Measurements from ENCODE around the gene NXF3. TPM values are rescaled to one million over a fixed set of nuclear protein-coding genes. Genes with fewer than 3 reads are reported as not detected.

NXF3 gene
- total and polyA plus RNA-seq, 2 experiments from 2014 or later = not detected

GRCh38 chrX:103063191-103063845 lies 29.6 kb downstream of the NXF3 start:
- Histone ChIP-seq H4K20me1 (replicated peaks; ENCODE audit: insufficient read depth) (no peaks in the 10 kb centered on the region), H2AFZ (no peak overlapping the region), H3K4me1 (ENCODE audit: insufficient read depth) (no peaks in the 10 kb centered on the region; the same call in 1 of the 2 replicates), H3K27me3 (ENCODE audit: insufficient read depth) (no peaks in the 10 kb centered on the region), H3K4me2 (peak overlapping the region; percentile 71), H3K36me3 (ENCODE audit: insufficient read depth) (no peaks in the 10 kb centered on the region), H3K27ac (ENCODE audit: low read depth) (no peak overlapping the region), H3K79me2 (replicated peaks; ENCODE audit: insufficient read depth) (no peaks in the 10 kb centered on the region), H3K9me2 (ENCODE audit: insufficient read depth) (no peaks in the 10 kb centered on the region), H3K4me3 (peak overlapping the region; percentile 61), H3F3A (replicated peaks; ENCODE audit: low read depth) (no peaks in the 10 kb centered on the region)
- Mint-ChIP-seq H3K4me1 (peaks cover 3% of the 10 kb centered on the region; the same call in 2 of the 3 replicates), H3K4me3 (peak overlapping the region; percentile 78), H3K9me3 (no peaks in the 10 kb centered on the region), H3K36me3 (ENCODE audit: low read depth) (peaks cover 14% of the 10 kb centered on the region; the same call in 2 of the 3 replicates), H3K27ac (no peak overlapping the region; the same call in 1 of the 2 replicates), H3K27me3 (ENCODE audit: insufficient read depth, low read depth, poor library complexity) (peaks cover 2% of the 10 kb centered on the region)
- TF ChIP-seq REST (IDR thresholded peaks at IDR 0.05; ENCODE audit: unreplicated experiment) (peak; percentile 77), CREB1 (CRISPR knock-in tag; IDR thresholded peaks at IDR 0.05; ENCODE audit: low read depth) (0 out of 2 replicates have a peak, but pooled peaks have one; percentile 34), ZNF331 (CRISPR knock-in tag; IDR thresholded peaks at IDR 0.05; ENCODE audit: low read depth) (no peak)
- peak; percentile 60 for DNase-seq (ENCODE audit: low spot score)
- ATAC-seq = peak; percentile 82

- Histone ChIP-seq H3K36me3 (ENCODE audit: insufficient read depth) (no peaks in the 10 kb centered on the region), H4K20me1 (replicated peaks; ENCODE audit: insufficient read depth) (no peaks in the 10 kb centered on the region), H3K4me1 (ENCODE audit: insufficient read depth) (no peaks in the 10 kb centered on the region; the same call in 1 of the 2 replicates), H3K27ac (ENCODE audit: low read depth) (no peak overlapping the region), H3K9me2 (ENCODE audit: insufficient read depth) (no peaks in the 10 kb centered on the region), H3K4me2 (no peak overlapping the region), H3F3A (replicated peaks; ENCODE audit: low read depth) (no peaks in the 10 kb centered on the region), H2AFZ (no peak overlapping the region), H3K79me2 (replicated peaks; ENCODE audit: insufficient read depth) (no peaks in the 10 kb centered on the region), H3K4me3 (no peak overlapping the region), H3K27me3 (ENCODE audit: insufficient read depth) (no peaks in the 10 kb centered on the region)
- no peak for DNase-seq (ENCODE audit: low spot score)
- Mint-ChIP-seq H3K4me1 (peaks cover 6% of the 10 kb centered on the region; the same call in 2 of the 3 replicates), H3K36me3 (ENCODE audit: low read depth) (peaks cover 14% of the 10 kb centered on the region; the same call in 2 of the 3 replicates), H3K27ac (no peak overlapping the region), H3K9me3 (no peaks in the 10 kb centered on the region), H3K27me3 (ENCODE audit: insufficient read depth, low read depth, poor library complexity) (peaks cover 2% of the 10 kb centered on the region), H3K4me3 (no peak overlapping the region)
- ATAC-seq = no peak
- TF ChIP-seq ZNF114 (CRISPR knock-in tag; IDR thresholded peaks at IDR 0.05) (no peak), REST (IDR thresholded peaks at IDR 0.05; ENCODE audit: unreplicated experiment) (no peak), STAT1 (IDR thresholded peaks at IDR 0.05; ENCODE audit: unreplicated experiment) (no peak), NANOG (IDR thresholded peaks at IDR 0.05; ENCODE audit: borderline replicate concordance) (no peak), CTCF (conservative IDR thresholded peaks at IDR 0.05; ENCODE audit: low read depth in 2 of 2) (no peak), EZH2 (IDR thresholded peaks at IDR 0.05; ENCODE audit: low read depth, unreplicated experiment) (no peak), JUNB (IDR thresholded peaks at IDR 0.05; ENCODE audit: unreplicated experiment) (no peak), CREB1 (CRISPR knock-in tag; IDR thresholded peaks at IDR 0.05; ENCODE audit: low read depth) (no peak), ZNF331 (CRISPR knock-in tag; IDR thresholded peaks at IDR 0.05; ENCODE audit: low read depth) (no peak), POLR2AphosphoS5 (IDR thresholded peaks at IDR 0.05; ENCODE audit: low read depth) (no peak), EZH2phosphoT487 (IDR thresholded peaks at IDR 0.05; ENCODE audit: unreplicated experiment) (no peak), ETS1 (IDR thresholded peaks at IDR 0.05) (no peak)
These were observed 31.5 kb downstream of the NXF3 start for GRCh38 chrX:103061486-103061885.
